Measurements from ENCODE around the gene LSAMP. TPM values are rescaled to one million over a fixed set of nuclear protein-coding genes. Genes with fewer than 3 reads are reported as not detected.

LSAMP gene
- total RNA-seq, 1 donor from 2014 or later, result 0.11 TPM

DNA sequence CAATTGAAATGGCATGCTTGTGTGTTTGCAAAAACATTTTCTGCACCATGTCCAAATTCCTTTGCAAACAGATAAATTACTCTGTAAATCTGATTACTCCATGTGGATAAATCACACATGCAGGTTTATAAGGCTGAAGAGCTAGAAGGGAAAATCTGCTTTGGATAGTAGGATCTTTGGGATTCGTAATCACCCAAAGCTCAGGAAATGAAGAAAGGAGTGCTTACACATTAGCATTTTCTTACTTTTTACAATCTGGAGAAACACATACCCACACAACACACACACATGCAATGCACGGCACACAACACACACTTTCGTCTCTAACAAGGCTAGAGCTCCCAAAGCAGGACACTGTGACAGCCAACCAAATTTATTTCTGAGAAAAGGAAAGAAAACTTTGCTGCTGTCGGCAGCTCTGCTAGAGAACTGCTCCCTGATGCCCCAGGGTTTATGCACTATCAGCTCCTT lies 2.1 kb downstream of the LSAMP start:
- Histone ChIP-seq H3K4me3 (peak overlapping the region in 1 of 2 donors; percentile 36), H3K4me1 (no peaks in the 10 kb centered on the region), H3K36me3 (no peaks in the 10 kb centered on the region), H3K9me3 (no peaks in the 10 kb centered on the region), H3K27me3 (no peaks in the 10 kb centered on the region), H3K27ac (no peak overlapping the region)
- TF ChIP-seq, protein P1, sequence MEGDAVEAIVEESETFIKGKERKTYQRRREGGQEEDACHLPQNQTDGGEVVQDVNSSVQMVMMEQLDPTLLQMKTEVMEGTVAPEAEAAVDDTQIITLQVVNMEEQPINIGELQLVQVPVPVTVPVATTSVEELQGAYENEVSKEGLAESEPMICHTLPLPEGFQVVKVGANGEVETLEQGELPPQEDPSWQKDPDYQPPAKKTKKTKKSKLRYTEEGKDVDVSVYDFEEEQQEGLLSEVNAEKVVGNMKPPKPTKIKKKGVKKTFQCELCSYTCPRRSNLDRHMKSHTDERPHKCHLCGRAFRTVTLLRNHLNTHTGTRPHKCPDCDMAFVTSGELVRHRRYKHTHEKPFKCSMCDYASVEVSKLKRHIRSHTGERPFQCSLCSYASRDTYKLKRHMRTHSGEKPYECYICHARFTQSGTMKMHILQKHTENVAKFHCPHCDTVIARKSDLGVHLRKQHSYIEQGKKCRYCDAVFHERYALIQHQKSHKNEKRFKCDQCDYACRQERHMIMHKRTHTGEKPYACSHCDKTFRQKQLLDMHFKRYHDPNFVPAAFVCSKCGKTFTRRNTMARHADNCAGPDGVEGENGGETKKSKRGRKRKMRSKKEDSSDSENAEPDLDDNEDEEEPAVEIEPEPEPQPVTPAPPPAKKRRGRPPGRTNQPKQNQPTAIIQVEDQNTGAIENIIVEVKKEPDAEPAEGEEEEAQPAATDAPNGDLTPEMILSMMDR (IDR thresholded peaks at IDR 0.05), result no peak
- DNase-seq (ENCODE audit: low spot score in 2 of 2), result no peak
- intact Hi-C loops (cut with DNase I), result no loop called here

DNA sequence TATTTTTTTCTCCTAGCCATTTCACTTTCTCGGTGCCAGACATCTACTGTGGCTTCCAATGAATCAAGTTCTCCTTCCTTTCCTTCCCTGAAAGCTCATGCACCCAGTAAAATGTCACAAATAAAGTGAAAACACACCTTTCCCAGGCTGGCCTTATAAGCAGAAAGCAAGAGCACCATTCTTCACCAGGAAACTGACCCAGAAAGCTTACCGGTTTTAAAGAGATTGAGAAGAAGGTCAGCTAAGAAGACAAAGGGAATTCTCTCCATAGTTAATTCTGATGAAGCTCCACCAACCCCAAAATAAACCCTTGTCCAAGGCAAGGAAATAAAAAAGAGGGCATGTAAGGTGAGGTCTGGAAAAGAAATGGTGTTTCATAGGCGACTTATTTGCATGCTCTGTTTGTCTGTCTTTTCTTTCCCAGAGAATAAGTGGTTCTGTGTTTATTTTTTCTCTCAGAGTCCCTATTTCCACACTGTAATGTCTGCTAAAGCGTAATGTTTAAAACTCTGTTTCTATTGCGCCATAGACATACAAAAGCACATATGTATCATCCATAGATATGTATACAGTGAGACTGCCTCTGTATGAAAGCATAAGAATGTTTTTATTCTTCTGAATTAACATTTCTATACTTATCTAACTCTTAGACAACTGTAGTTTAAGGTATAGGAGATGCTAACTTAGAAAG lies 2.8 kb downstream of the LSAMP start:
- Histone ChIP-seq H3K27me3 (no peaks in the 10 kb centered on the region), H3K4me1 (no peaks in the 10 kb centered on the region), H3K9me3 (no peaks in the 10 kb centered on the region), H3K27ac (no peak overlapping the region), H3K4me3 (no peak overlapping the region), H3K36me3 (no peaks in the 10 kb centered on the region)
- intact Hi-C loops (cut with DNase I), result no loop called here
- DNase-seq (ENCODE audit: low spot score in 2 of 2), result no peak
- TF ChIP-seq, protein P1 (IDR thresholded peaks at IDR 0.05), result no peak

DNA sequence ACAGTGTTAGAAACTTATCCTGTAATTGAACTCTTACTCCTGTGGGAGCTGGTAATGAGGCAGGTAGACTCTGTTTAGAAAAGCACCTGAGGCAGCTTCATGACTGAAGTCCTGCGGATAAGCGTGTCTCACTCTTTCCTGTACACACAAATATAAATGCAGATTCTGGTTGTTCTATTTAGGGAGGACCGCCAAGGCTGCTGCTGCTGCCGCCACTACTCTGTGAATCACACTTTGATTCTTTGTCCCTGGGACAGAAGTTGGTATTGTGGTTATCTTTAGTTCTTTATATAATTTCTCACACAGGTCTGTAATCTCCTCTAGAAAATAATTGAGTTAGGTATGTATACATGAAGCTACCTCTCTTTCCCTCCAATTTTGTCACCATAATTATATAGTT lies 3.6 kb downstream of the LSAMP start:
- DNase-seq (ENCODE audit: low spot score in 2 of 2), result no peak
- H3K4me1 ChIP-seq, result no peaks in the 10 kb centered on the region
- intact Hi-C loops (cut with DNase I), result no loop called here
- no peaks in the 10 kb centered on the region for H3K9me3 ChIP-seq
- no peaks in the 10 kb centered on the region for H3K36me3 ChIP-seq
- no peak overlapping the region for H3K27ac ChIP-seq
- H3K4me3 ChIP-seq, result no peak overlapping the region
- TF ChIP-seq, protein P1 (IDR thresholded peaks at IDR 0.05), result no peak
- no peaks in the 10 kb centered on the region for H3K27me3 ChIP-seq

DNA sequence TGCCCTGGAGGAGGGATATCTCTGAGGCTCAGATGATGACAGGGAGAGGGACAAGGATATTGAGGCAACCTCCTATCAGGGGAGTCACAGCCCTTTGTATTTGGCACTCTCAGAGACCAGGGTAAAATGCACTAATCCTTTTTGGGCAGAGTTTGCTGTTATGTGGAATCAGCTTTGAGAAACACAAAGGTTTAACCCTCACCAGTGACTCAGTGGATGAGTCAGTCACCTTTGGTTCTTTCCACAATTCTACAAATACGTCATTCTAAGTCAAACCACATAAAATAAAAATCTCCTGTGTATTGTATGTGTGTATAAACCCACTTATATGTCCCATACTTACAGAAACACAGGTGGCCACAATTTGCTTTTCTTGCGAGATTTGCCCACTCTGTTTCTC lies 5.1 kb downstream of the LSAMP start:
- no peaks in the 10 kb centered on the region for H3K9me3 ChIP-seq
- no peak overlapping the region for H3K4me3 ChIP-seq
- no peak overlapping the region for H3K27ac ChIP-seq
- intact Hi-C loops (cut with DNase I), result no loop called here
- no peaks in the 10 kb centered on the region for H3K27me3 ChIP-seq
- no peaks in the 10 kb centered on the region for H3K4me1 ChIP-seq
- no peak for DNase-seq (ENCODE audit: low spot score in 2 of 2)
- TF ChIP-seq, protein P1 (IDR thresholded peaks at IDR 0.05), result no peak
- H3K36me3 ChIP-seq, result no peaks in the 10 kb centered on the region

DNA sequence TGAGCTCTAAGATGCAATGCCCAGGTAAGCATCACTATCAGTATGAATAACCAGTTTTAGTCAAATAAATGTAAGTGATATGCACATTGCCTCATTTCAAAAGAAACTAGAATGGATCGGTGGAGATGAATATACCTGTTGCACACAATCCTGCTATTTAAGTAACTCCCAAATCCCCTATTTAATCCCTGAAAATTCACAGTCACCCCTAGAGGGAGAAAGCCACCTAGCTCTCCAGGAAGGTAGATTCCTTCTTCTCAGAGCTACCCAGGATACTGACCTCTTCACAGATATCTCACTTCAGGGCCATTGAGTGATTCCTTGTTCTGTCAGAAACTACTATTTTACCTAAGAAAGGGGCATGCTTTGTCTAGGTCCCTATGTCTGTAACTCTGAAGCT lies 11.7 kb downstream of the LSAMP start:
- H3K36me3 ChIP-seq, result no peaks in the 10 kb centered on the region
- no peak for DNase-seq (ENCODE audit: low spot score in 2 of 2)

More for the DNA sequence above, 11.7 kb downstream of the LSAMP start:
- Histone ChIP-seq H3K4me3 (no peak overlapping the region), H3K9me3 (no peaks in the 10 kb centered on the region), H3K4me1 (no peaks in the 10 kb centered on the region), H3K27ac (no peak overlapping the region), H3K27me3 (no peaks in the 10 kb centered on the region)
- TF ChIP-seq, protein P1 (IDR thresholded peaks at IDR 0.05), result no peak
- intact Hi-C loops (cut with DNase I), result no loop called here

All from ascending aorta (tissue), 2 donors.